T-helper 1 cell treated with Interleukin-12 subunit alpha and Interleukin-12 subunit beta and Interleukin-4 antibody, amounts not matched to agents 30 μg/mL and 1 μg/mL, for 36 hours (primary cell): Measurements from ENCODE around the gene C16orf92.

Source experiments
- H3K27ac Mint-ChIP-seq: one replicate; pipeline ENCODE4 v1.8.0; 2021; ENCODE audit warnings: mild to moderate bottlenecking, mixed read lengths
- H3K27me3 Mint-ChIP-seq: one replicate; pipeline ENCODE4 v1.8.0; 2021; ENCODE audit warnings: low read depth, mixed read lengths
- H3K36me3 Mint-ChIP-seq: one replicate; pipeline ENCODE4 v1.8.0; 2021; ENCODE audit warnings: low read depth, mixed read lengths
- H3K4me1 Mint-ChIP-seq: one replicate; pipeline ENCODE4 v1.8.0; 2021; ENCODE audit warnings: low read depth, mixed read lengths
- H3K4me3 Mint-ChIP-seq: one replicate; pipeline ENCODE4 v1.8.0; 2021; ENCODE audit warnings: mild to moderate bottlenecking, moderate library complexity, mixed read lengths
- H3K9me3 Mint-ChIP-seq: one replicate; pipeline ENCODE4 v1.8.0; 2021; ENCODE audit warnings: mixed read lengths

Gene C16orf92

DNA sequence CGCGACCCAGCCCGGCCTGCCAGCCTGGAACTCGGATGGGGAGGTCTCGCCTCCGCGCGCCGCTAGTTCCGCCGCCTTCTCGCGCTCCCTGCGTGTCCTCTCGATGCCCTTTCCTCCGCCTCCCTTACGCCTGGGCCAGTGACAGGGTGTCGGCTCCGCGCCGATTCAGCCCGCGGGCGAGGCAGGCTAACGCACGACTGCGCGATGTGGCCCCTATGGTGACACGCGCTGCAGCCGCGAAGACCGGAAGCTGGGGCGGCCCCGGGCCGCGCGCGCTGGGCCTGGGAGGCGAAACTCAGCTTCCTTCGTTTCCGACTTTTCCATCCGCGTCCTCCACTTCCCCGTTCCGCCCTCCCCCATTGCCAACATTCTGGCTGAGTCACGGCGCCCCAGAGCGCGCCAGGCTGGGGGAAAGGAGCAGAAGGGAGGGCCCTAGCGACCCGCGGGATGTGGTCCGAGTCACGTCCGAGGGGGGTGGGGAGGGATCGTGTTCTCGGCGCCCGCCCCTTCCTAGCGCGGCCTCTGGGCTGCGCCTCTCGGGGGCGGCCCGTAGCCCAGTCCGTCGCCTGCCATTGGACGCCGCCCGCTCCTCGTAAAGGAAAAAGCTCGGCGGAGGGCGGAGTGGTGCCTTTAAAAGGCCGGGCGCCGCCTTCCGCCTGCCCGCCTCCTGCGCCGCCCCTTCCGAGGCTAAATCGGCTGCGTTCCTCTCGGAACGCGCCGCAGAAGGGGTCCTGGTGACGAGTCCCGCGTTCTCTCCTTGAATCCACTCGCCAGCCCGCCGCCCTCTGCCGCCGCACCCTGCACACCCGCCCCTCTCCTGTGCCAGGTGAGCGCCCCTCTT, 42.3 kb downstream of the C16orf92 start, which contains the start of gene ALDOA:
Gene ALDOA, plus strand, starts transcription at position 659 of the 841 bp plus-strand sequence. CDS start 1,138 bp downstream, outside the sequence.
- Mint-ChIP-seq H3K27ac (peak within 1 kb of the TSS; percentile 98), H3K4me1 (peaks cover 34% of the 10 kb centered on the region), H3K4me3 (peak within 1 kb of the TSS; percentile 99), H3K36me3 (peaks cover 38% of the 10 kb centered on the region), H3K9me3 (no peaks in the 10 kb centered on the region), H3K27me3 (no peaks in the 10 kb centered on the region)

DNA sequence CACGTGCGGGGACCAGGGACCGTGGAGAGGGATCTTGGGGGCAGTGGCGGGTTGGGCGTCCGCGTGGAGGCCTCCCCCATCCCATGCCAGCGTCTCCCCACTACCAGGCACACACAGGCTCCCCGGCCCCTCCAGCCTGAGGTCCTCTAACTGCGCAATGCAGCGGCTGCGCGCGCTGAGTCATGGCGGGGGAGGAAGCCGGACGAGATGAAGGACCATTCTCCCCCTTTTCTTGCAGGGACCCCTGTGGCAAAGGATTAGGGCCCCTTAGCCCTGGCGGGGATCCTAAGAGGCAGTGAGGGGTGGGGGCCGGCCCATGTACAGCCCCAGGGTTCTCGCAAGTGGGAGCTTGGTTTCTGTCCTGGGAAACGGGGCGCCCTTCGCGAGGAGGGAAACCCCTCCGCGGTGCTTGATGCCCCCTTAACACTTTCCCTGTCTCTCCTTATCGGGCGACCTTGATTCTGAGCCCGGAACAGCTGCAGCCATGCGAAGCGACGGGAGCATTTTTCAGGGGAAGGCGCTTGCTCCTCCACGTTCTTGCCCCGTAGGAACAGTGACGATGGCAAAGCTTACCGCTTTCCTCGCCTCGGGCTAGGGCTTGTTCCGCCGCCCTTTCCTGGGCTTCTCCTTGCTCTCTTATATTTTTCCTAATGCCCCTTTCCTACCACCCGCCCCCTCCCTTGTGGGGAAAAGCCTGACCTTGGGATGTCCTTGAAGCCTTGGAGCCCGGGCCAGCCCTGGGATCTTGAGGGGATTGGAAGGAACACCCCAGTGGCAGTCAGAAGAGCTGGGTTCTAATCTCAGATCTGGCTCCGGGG, 43.2 kb downstream of the C16orf92 start:
- peak overlapping the region; percentile 98 for H3K27ac Mint-ChIP-seq
- H3K9me3 Mint-ChIP-seq = no peaks in the 10 kb centered on the region
- peaks cover 35% of the 10 kb centered on the region for H3K4me1 Mint-ChIP-seq
- no peaks in the 10 kb centered on the region for H3K27me3 Mint-ChIP-seq
- H3K36me3 Mint-ChIP-seq = peaks cover 37% of the 10 kb centered on the region
- peak overlapping the region; percentile 99 for H3K4me3 Mint-ChIP-seq

DNA sequence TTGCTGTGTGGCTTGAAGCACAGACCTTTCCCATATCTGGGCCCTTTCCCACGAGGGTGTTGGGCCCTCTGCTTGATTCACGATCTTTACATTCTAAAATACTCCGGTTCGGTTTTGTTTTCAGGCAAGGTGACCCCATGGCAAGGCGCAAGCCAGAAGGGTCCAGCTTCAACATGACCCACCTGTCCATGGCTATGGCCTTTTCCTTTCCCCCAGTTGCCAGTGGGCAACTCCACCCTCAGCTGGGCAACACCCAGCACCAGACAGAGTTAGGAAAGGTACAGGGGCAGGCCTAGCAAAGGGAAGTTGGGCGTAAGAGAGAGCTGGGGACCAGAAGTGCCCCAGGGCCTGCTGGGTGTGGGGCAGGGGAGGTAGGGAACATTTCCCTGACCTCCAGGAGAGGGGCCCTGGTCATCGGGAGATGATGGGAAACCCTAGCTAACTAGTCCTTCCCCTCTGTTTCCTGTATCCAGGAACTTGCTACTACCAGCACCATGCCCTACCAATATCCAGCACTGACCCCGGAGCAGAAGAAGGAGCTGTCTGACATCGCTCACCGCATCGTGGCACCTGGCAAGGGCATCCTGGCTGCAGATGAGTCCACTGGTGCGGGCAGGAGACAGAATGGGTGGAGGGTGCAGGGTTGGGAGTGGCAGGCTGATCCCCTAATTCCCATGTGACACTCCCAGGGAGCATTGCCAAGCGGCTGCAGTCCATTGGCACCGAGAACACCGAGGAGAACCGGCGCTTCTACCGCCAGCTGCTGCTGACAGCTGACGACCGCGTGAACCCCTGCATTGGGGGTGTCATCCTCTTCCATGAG, 44.0 kb downstream of the C16orf92 start:
- peaks cover 35% of the 10 kb centered on the region for H3K4me1 Mint-ChIP-seq
- H3K36me3 Mint-ChIP-seq = peaks cover 40% of the 10 kb centered on the region
- no peaks in the 10 kb centered on the region for H3K9me3 Mint-ChIP-seq

DNA sequence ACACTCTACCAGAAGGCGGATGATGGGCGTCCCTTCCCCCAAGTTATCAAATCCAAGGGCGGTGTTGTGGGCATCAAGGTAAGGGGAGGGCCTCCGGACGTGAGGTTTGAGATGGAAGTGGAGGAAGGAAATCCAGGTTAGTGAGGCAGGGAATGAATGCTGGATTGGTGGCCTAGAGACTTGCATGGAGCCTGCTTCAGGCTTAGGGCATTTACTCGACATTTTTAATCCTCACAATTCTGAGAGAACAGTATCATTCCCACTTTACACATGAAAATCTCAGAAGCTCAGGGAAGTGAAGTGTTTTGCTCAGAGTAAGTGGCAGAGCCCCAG, 44.6 kb downstream of the C16orf92 start:
- Mint-ChIP-seq H3K9me3 (no peaks in the 10 kb centered on the region), H3K27ac (peak overlapping the region; percentile 98), H3K36me3 (peaks cover 43% of the 10 kb centered on the region), H3K4me3 (peak overlapping the region; percentile 99), H3K4me1 (peaks cover 37% of the 10 kb centered on the region), H3K27me3 (no peaks in the 10 kb centered on the region)

More for the DNA sequence above, 44.0 kb downstream of the C16orf92 start:
- H3K27ac Mint-ChIP-seq = peak overlapping the region; percentile 98
- H3K4me3 Mint-ChIP-seq = peak overlapping the region; percentile 99
- H3K27me3 Mint-ChIP-seq = no peaks in the 10 kb centered on the region

DNA sequence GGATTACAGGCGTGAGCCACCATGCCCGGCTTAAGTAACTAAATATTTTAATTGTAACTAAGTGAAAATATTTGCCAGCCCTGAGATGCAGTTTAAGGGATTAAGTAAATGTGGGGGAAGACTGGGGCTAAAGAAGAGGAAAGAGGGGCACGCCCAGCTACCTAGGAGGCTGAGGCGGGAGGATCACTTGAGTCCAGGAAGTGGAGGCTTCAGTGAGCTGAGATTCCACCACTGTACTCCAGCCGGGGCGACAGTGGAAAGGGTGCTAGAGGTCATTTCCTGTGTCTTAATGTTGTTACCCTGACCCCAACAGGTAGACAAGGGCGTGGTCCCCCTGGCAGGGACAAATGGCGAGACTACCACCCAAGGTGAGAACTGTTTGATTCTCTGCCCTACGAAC, 45.3 kb downstream of the C16orf92 start:
- peak overlapping the region; percentile 65 for H3K4me3 Mint-ChIP-seq
- no peaks in the 10 kb centered on the region for H3K27me3 Mint-ChIP-seq
- peaks cover 43% of the 10 kb centered on the region for H3K36me3 Mint-ChIP-seq
- H3K4me1 Mint-ChIP-seq = peaks cover 37% of the 10 kb centered on the region
- no peaks in the 10 kb centered on the region for H3K9me3 Mint-ChIP-seq
- H3K27ac Mint-ChIP-seq = peak overlapping the region; percentile 79

DNA sequence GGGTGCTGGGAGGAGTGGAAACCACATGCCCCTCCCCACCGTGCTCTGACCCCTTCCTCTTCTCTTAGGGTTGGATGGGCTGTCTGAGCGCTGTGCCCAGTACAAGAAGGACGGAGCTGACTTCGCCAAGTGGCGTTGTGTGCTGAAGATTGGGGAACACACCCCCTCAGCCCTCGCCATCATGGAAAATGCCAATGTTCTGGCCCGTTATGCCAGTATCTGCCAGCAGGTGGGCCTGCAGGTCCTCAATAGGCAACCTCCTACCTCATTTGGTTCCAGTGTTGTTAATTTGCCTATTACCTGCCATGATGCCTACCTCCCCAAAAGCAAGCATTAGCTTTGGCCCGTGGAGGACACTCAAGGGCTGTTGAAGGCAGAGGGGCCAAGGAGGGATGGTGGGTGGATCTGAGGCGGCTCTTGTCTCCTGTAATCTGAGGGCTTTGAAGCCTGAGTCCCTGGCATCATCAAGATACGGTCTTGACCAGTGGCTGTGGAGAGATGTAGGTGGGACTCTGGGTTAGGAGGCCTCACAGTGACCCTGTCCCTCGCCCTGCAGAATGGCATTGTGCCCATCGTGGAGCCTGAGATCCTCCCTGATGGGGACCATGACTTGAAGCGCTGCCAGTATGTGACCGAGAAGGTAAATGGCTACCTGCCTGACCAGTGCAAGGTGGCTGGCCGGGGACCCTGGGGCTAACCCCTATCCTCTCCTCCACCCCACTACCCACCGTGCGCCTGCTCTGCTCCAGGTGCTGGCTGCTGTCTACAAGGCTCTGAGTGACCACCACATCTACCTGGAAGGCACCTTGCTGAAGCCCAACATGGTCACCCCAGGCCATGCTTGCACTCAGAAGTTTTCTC, 46.0 kb downstream of the C16orf92 start:
- H3K4me3 Mint-ChIP-seq = peak overlapping the region; percentile 65
- peaks cover 46% of the 10 kb centered on the region for H3K36me3 Mint-ChIP-seq
- peaks cover 33% of the 10 kb centered on the region for H3K4me1 Mint-ChIP-seq
- H3K9me3 Mint-ChIP-seq = no peaks in the 10 kb centered on the region
- H3K27ac Mint-ChIP-seq = peak overlapping the region; percentile 79
- H3K27me3 Mint-ChIP-seq = no peaks in the 10 kb centered on the region

DNA sequence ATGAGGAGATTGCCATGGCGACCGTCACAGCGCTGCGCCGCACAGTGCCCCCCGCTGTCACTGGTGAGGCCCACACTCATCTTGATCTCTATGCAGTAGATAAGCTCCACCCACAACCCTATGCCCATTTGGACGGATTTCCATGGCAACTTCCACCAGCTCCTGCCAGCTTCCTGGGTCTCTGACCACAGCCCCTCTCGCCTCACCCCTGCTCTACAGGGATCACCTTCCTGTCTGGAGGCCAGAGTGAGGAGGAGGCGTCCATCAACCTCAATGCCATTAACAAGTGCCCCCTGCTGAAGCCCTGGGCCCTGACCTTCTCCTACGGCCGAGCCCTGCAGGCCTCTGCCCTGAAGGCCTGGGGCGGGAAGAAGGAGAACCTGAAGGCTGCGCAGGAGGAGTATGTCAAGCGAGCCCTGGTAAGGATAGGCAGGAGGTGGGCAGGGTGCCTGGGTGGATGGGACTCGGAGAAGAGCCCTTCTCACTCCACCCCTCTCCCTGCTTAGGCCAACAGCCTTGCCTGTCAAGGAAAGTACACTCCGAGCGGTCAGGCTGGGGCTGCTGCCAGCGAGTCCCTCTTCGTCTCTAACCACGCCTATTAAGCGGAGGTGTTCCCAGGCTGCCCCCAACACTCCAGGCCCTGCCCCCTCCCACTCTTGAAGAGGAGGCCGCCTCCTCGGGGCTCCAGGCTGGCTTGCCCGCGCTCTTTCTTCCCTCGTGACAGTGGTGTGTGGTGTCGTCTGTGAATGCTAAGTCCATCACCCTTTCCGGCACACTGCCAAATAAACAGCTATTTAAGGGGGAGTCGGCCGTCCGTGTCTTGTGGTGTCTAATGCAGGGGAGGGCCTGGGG, 46.8 kb downstream of the C16orf92 start:
- Mint-ChIP-seq H3K36me3 (peaks cover 46% of the 10 kb centered on the region), H3K27me3 (no peaks in the 10 kb centered on the region), H3K9me3 (no peaks in the 10 kb centered on the region), H3K27ac (peak overlapping the region; percentile 59), H3K4me3 (peak overlapping the region; percentile 29), H3K4me1 (peaks cover 31% of the 10 kb centered on the region)

DNA sequence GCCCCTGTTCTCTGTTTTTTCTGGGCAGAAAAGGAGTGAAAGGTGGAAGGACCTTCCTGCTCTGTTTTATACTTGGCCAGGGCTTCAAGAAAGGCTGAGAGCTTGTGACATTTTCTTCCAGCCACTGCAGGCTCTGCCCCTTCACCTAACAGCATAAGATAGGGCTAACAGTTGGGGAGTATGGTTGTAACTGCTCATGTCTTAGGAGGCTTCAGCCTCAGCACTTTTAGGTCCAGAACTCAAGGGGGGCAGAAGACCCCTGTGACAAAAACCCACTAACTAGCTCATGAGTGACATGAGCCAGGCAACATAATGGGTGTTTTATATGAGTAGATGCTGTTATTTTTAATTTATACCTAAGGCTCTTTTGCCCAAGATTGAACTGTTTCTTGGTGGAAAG, 47.5 kb downstream of the C16orf92 start:
- peaks cover 33% of the 10 kb centered on the region for H3K4me1 Mint-ChIP-seq
- H3K27me3 Mint-ChIP-seq = no peaks in the 10 kb centered on the region
- H3K4me3 Mint-ChIP-seq = no peak overlapping the region
- peaks cover 46% of the 10 kb centered on the region for H3K36me3 Mint-ChIP-seq
- peak overlapping the region; percentile 20 for H3K27ac Mint-ChIP-seq
- no peaks in the 10 kb centered on the region for H3K9me3 Mint-ChIP-seq
